ENCODE results near the gene PLA2G4A. TPM values are rescaled to one million over a fixed set of nuclear protein-coding genes. Genes with fewer than 3 reads are reported as not detected.

The PLA2G4A gene
- polyA plus RNA-seq, 3 donors = 7.6 to 11.6 (median 9.9) TPM

DNA sequence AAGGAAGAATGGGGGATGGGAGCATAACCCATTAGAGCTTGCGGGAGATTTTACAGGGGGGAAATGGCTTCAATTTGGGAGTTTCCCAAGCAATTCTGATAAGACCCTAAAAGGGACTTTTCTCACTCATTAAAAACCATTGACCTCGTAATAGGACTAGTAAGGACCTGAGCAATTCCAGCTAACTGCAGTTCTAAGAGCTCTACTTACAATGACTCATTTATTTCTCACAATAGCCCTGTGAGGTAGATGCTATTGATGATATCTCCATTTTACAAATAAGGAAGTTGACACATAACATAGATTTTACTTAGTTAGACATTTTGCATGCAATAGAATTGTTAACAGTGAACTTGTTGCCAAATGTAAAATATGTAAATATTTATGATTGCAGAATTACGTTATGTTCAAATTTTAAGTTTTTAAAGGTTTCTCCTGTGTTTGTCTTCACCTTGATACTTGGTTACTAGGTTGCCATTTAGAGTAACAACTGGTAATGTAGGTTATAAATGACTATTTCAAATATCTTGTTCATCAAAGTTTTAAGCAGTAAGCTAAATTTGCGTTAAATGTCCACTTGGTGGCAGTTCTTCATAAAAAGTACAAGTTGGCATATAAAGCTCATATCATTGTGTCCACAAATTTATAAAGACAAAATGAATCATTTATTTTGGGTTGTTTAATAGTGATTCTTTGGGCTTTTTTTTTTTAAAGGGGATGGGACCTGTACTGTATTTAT, 182.0 kb downstream of the PLA2G4A start:
- DNase-seq (ENCODE audit: low read depth in 3 of 3, low spot score in 2 of 3) = no peak

DNA sequence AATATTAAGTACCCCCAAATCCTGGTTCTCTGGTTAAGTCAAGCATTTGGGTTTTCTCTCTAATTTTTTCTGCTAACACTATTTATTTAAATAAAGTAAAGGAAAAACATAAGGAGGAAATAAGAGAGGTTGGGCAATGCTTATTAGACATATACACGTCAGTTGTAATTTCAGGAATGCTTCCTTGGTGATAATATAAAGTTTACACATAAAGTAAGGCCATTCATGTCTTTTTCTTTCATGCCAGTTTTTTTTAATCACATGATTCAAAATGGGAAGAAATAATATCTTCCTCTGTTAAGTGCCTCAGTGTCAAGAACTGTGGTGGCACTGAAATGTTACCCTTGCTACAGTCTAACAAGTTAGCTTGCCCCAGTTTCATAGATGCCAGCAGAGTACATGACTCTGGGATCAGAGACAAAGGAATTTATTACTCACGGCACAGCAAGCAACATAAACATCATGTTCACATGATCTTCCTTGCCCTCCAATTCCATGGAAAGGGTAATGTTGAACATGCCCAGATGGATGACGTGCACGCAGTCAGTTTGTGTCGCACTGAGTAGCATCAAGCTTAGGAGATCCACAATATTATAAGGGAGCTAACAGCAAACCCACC, 184.9 kb downstream of the PLA2G4A start:
- no peak for DNase-seq (ENCODE audit: low read depth in 3 of 3, low spot score in 2 of 3)

DNA sequence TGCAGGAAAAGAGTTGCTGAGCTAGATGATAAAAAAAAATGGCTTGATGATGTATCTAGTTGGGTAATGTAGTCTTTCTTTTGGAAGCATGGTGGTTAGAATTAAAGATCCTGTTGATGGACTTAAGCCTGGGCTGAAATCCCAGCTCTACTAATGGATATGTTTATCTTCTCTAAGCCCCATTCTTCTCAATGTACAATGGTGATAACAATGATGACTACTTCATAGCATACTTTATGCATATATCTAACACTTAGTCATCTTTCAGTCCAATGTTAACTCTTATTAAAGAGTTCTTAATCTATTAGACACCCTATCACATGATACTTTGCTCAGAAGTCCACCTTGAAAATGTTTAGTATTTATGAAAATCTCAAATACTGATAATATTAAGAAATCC, 189.5 kb downstream of the PLA2G4A start:
- DNase-seq (ENCODE audit: low read depth in 3 of 3, low spot score in 2 of 3) = no peak

DNA sequence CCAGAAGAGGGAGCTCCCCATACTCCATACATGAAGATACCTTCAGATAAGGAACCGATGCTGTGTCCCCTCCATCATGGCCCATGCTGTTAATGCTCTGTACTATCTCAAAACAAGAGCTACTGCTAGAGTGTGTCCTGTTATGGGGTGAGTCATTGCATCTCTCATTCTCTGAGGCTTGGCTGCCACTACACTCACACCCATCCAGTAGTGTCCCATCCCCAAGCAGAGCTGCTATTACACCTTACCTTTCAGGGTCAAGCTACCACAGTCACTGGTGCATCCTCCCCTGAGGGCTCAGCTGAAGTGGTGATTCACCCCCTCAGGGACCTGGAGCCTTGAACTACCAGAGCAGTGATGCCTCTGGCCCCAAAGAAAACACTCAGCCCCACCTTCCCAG, 198.5 kb downstream of the PLA2G4A start:
- DNase-seq (ENCODE audit: low read depth in 3 of 3, low spot score in 2 of 3) = no peak

DNA sequence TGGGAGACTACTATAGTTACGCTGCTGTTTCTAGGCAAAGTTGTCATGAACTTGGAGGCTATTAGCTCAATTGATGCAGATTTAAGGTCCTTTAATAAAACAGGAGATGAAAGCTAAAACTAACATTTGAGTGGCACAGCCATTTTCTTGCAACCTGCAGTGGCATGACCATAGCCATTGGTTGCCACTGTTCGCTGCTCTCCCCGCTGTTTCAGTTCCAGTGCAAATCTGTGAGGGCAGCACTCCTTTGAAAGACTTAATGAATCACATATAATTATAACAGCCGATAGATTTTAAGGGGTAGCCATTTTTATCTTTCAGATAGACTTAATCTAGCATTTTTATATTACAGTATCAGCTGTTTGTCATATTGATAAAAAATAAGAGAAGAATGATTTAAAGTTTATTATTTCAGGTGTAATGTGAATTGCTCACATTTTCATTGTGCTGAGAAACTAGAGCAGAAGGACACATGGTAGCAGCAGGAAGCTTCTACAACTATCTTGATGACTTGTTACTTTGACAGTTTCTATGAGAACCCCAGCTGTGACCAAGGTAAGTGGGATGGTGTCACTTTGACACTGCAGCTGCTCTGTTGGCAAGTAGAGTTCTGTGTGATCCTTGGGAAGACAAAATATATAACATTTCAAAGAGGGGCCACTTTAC, 203.7 kb downstream of the PLA2G4A start:
- no peak for DNase-seq (ENCODE audit: low read depth in 3 of 3, low spot score in 2 of 3)

DNA sequence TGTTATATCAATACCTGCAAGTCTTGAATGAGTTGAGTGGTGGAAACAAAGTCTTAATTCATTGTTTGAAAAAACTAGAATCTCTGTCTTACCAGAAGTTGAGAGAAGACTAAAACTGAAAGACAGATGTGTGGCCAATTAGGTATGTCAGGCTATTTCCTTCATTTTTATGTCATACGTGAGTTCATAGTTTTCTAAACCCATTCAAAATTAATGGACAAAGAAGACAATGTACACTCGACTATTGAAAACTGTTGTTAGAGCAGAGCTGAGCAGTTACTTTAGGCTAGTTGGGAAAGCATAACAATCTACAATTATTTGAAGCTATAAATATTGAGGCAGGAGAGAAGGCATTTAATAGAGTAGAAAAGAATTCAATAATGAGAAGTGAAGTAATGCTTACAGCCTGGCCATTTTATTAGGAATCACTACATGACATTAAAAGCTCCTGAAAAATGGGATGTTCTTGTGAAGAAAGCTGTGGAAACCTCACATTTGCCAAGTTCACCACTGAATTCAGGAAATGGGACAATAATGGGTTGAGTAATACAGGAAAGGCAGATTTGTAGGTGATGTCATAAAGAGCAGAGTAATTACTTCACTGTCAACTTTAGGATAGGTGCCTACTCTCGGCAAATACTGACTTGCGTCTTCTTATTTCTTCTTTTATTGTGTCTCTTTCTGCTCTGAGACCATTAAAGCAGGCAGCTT, 204.4 kb downstream of the PLA2G4A start:
- no peak for DNase-seq (ENCODE audit: low read depth in 3 of 3, low spot score in 2 of 3)

DNA sequence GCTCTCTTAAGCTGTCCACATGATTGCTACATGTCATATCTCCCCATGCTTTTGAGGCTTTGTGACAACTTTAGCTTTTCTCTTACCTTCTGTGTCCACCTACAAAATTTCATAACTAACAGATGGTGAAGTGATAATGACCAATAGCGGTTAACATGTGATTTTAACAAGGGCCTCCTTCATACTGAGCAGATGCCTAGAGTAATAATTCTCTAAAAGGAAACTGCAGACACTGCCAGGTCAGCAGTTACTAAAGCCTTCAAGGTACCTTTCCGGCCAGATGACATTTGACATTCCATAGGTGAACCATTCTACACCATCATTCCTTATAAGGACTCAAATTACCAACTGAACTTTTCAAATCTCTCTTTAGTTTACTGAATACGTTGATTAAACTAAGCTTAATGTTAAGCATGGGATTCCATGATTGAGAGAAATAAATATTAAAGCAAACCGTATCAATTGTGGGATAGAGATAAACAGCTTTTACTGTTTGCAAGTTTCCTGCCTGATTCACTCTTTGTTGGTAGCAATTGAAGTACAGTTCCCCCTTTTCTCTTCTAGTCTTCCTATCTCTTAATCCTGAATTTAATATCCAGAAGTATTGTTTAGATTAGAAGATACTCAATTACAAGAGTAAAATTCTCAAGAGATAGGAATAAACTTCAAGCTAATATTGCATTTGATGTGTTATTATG, 205.1 kb downstream of the PLA2G4A start:
- no peak for DNase-seq (ENCODE audit: low read depth in 3 of 3, low spot score in 2 of 3)

DNA sequence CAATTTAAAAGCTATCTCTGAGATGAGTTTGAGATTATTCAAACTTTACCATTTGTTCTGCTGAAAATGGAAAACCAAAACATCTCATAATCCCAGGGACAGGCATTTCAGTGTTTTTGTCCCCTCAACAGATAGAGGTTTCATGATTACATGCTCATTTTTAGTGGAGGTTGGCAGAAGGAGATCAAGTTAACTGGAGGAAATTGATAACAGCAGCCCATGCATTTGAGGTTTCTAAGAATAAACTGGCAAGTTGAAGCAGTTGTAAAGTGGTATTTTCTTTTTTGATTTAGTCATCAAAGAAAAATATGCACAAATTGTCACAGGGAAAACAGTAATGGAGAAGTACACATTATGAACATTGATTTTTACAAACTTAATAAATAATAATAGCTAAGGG, 205.8 kb downstream of the PLA2G4A start:
- no peak for DNase-seq (ENCODE audit: low read depth in 3 of 3, low spot score in 2 of 3)

DNA sequence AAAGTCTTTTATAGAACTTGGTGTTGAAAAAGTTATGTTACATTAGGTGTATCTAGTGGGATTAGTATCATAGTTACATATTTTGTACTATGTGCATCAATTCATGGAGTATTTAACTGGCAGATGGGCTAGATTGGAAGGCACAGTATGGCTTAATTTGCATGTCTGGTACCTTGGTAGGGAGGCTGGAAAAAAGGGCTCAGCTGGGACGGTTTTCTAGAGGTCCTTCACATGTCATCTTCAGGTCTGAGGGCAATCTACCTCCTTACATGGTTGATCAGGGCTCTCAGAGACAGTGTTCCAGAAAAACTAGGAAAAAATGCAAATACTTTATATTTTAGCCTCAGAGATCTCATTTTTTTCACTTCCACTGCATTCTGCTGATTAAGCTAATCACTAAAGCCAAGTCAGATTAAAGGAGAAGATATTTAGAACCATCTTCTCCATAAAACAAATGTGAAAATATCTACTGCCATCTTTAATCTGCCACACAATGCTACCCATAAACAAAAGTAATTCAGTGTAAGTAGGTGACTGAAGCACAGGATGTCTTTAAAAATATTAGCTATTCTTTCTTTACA, 209.3 kb downstream of the PLA2G4A start:
- DNase-seq (ENCODE audit: low read depth in 3 of 3, low spot score in 2 of 3) = no peak

Other genes with a start within 250 kb of the PLA2G4A start
- gene PTGS2, start 148.5 kb upstream of the PLA2G4A start, polyA plus RNA-seq (ENCODE audit: insufficient read length in 3 of 3) = 1 to 10 TPM in 2 of 3 donors, under 1 TPM in 1; 0.67 to 2.6 (median 1.3) TPM